ENCODE data around the gene ASPDH. TPM values are rescaled to one million over a fixed set of nuclear protein-coding genes. Genes with fewer than 3 reads are reported as not detected.
A peak's percentile ranks its signal among the peaks of the same experiment; 100 is the strongest.

The ASPDH gene
- total RNA-seq, 4 donors from 2014 or later: not detected

DNA sequence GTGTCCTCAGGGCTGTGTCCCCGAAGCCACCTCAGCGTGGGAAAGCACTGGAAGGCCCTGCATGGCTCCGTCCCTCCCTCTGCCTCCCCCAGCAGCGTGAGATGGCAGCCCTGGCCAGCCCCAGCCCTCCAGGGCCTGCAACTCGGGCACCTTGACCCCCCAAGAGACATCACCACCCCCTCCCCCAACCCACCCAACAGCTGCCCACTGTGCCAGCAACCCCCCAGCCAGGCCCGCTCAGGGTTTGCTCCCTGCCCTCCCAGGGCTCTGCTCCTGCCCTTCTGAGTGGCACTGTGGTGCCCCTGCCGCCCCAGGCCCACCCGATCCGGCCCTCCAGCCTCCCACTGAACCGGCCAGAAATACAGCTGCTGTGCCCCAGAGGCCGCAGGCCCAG, 1.5 kb upstream of the ASPDH start:
- Histone ChIP-seq H3K27ac (no peak overlapping the region), H3K4me3 (no peak overlapping the region), H3K27me3 (peaks cover 30% of the 10 kb centered on the region), H3K4me1 (peaks cover 2 to 15% (median 3%) of the 10 kb centered on the region in 3 donors), H3K9me3 (no peaks in the 10 kb centered on the region), H3K36me3 (peaks cover 0 to 18% of the 10 kb centered on the region in 2 donors)
- no CpG with 5 or more reads among the region's 11 CpGs for WGBS, 2 donors (ENCODE audit: low coverage in 1 of 2)
- no peak for ATAC-seq
- TF ChIP-seq, protein P1, sequence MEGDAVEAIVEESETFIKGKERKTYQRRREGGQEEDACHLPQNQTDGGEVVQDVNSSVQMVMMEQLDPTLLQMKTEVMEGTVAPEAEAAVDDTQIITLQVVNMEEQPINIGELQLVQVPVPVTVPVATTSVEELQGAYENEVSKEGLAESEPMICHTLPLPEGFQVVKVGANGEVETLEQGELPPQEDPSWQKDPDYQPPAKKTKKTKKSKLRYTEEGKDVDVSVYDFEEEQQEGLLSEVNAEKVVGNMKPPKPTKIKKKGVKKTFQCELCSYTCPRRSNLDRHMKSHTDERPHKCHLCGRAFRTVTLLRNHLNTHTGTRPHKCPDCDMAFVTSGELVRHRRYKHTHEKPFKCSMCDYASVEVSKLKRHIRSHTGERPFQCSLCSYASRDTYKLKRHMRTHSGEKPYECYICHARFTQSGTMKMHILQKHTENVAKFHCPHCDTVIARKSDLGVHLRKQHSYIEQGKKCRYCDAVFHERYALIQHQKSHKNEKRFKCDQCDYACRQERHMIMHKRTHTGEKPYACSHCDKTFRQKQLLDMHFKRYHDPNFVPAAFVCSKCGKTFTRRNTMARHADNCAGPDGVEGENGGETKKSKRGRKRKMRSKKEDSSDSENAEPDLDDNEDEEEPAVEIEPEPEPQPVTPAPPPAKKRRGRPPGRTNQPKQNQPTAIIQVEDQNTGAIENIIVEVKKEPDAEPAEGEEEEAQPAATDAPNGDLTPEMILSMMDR (IDR thresholded peaks at IDR 0.05): no peak
- TF ChIP-seq POLR2A (IDR thresholded peaks at IDR 0.05) (no peak), EP300 (IDR thresholded peaks at IDR 0.05) (no peak), POLR2AphosphoS5 (IDR thresholded peaks at IDR 0.05) (no peak)

DNA sequence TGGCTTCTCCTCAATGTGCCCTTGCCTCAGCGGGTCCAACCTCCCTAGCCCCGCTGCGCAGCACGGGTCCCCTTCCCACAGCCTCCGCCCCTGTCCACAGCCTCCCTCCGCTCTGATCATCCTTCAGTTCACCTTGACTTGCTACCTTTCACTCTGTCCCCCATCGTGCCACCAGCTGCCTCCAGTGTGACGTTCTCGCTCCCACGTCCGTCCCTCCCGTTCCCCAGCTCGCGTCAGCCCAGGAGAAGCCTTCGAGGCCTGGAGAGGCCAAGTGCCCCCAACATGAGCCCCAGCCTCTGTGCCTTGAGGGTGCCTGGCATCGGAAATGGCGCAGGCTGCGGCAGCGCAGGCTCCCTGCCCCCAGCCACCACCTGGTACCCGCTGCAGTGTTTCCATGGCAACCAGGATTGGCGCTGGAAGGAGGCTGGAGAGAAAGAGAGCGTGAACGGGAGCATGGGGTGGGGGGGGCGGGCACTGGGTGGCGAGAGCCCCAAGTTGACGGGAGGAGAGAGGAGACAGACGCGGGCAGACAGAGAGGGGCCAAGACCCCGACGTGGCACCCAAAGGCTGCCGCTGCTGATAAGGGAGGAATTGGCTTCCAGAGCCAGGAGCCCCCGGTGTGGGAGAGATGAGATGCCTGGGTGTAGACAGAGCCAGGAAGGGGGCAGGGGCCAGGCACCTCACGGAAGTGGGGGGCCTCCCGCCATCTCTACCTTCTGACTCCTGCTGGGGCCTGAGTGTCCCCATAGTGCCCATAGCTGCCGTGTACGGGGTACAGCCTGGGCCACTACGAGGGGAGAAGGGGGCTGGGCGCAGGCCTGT, 844 bp upstream of the ASPDH start:
- TF ChIP-seq, protein P1 (IDR thresholded peaks at IDR 0.05): no peak
- no peak for TF ChIP-seq EP300 (IDR thresholded peaks at IDR 0.05)
- no peak for TF ChIP-seq POLR2AphosphoS5 (IDR thresholded peaks at IDR 0.05)
- no peak for TF ChIP-seq POLR2A (IDR thresholded peaks at IDR 0.05)
- Histone ChIP-seq H3K4me1 (peaks cover 3 to 21% (median 6%) of the 10 kb centered on the region in 3 donors), H3K36me3 (peaks cover 0 to 18% of the 10 kb centered on the region in 2 donors), H3K4me3 (no peak overlapping the region), H3K27ac (no peak overlapping the region), H3K27me3 (peaks cover 30% of the 10 kb centered on the region), H3K9me3 (no peaks in the 10 kb centered on the region)
- 45 to 49% methylated on average over 10 to 22 of the region's 38 CpGs for WGBS, 2 donors (ENCODE audit: low coverage in 1 of 2)
- no peak for ATAC-seq

DNA sequence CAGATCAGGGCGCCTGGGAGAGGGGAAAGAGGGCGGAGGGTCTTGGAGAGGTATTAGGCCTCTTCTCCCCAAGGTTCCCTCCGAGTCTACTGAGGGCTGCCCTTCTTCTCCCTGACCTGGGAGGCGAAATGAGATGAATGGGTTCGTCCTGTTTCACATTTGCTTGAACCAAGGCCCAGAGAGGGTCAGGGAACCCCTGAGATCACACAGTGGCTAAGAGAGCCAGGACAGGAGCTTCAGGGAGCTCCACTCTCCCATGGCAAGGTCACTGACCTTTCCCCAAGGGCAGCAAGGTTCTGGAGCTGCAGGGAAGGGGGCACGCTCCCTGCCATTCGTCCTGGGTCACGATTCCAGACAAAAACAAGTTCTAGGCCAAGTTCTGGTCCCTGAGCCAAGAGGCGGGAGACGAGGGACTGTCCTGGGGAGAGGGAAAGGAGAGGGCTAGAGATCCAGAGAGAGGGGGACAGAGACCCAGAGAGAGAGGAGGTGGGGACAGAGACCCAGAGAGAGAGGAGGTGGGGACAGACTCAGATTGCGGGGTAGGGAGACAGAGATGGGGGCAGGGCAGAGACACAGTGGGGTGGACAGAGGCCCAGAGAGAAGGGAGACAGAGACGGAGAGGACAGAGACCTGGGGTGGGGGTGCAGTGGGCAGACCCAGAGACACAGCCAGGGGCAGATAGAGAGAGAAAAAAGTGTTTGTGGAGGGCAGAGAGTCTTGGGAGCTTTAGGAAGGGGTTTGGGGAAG, 541 bp downstream of the ASPDH start:
- Histone ChIP-seq H3K9me3 (no peaks in the 10 kb centered on the region), H3K4me3 (no peak overlapping the region), H3K36me3 (peaks cover 0 to 12% of the 10 kb centered on the region in 2 donors), H3K4me1 (peaks cover 3 to 26% (median 6%) of the 10 kb centered on the region in 3 donors), H3K27me3 (peaks cover 25% of the 10 kb centered on the region), H3K27ac (peak overlapping the region in 1 of 4 donors; percentile 37)
- TF ChIP-seq EP300 (IDR thresholded peaks at IDR 0.05): no peak
- TF ChIP-seq POLR2AphosphoS5 (IDR thresholded peaks at IDR 0.05): no peak
- TF ChIP-seq, protein P1 (IDR thresholded peaks at IDR 0.05): no peak
- TF ChIP-seq POLR2A (IDR thresholded peaks at IDR 0.05): no peak
- no peak for ATAC-seq
- 32 to 48% methylated on average over 4 to 8 of the region's 12 CpGs for WGBS, 2 donors (ENCODE audit: low coverage in 1 of 2)

DNA sequence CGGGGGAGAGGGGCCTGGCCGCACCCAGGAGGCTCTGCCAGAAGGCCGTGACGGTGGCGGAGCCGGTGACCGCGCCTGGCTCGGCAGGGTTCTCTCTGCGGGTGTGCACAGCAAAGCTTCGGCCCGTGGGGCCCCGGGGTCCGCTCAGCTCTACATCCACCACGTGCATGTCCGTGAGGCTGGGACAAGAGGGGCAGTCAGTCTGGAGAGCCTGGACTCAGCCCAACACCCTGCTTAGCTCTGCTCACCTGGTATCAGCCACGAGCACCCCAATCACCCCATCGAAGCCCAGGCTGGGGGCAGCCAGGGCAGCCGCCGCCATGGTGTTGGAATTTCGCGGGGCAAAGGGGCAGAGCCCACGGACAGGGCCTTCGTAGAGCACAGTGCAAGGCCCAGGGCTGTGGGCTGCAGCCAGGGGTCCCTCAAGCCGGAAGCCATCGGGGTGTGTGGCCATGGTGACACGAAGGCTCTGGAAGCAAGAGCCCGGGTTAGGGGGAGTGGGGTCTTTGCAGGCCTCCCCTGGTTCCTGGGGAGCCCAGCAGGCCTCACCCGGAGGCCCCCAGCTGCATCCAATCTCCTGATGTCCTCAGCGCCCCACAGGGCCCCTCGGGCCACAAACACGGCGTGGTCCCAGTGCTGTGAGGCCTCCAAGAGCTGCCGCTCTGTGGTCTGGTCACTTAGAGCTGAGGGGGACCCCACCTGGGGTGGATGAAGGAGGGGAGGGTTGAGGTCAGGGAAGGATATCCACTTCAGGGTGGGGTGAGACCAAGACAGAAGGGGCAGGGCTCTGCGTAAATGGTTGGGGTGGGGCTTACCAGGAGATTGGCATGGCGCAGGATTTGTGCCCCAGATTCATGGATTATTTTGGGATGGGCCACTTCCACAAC, 1.4 kb downstream of the ASPDH start:
- Histone ChIP-seq H3K4me3 (peak overlapping the region in 1 of 2 donors; percentile 74), H3K27me3 (peaks cover 25% of the 10 kb centered on the region), H3K4me1 (peaks cover 3 to 26% (median 6%) of the 10 kb centered on the region in 3 donors), H3K27ac (peak overlapping the region in 2 of 4 donors; percentile 81 to 83), H3K9me3 (no peaks in the 10 kb centered on the region), H3K36me3 (peaks cover 0 to 4% of the 10 kb centered on the region in 2 donors)
- WGBS, 2 donors (ENCODE audit: low coverage in 1 of 2): 94% methylated on average over 3 of the region's 36 CpGs; no CpG with 5 or more reads in 1 of the 2 donors
- ATAC-seq: no peak
- TF ChIP-seq POLR2A (IDR thresholded peaks at IDR 0.05): no peak
- TF ChIP-seq EP300 (IDR thresholded peaks at IDR 0.05): no peak
- no peak for TF ChIP-seq POLR2AphosphoS5 (IDR thresholded peaks at IDR 0.05)
- TF ChIP-seq, protein P1 (IDR thresholded peaks at IDR 0.05): no peak

Data from gastroesophageal sphincter (tissue), 4 donors.